ENCODE data around the gene CPNE4.

CPNE4 gene

DNA sequence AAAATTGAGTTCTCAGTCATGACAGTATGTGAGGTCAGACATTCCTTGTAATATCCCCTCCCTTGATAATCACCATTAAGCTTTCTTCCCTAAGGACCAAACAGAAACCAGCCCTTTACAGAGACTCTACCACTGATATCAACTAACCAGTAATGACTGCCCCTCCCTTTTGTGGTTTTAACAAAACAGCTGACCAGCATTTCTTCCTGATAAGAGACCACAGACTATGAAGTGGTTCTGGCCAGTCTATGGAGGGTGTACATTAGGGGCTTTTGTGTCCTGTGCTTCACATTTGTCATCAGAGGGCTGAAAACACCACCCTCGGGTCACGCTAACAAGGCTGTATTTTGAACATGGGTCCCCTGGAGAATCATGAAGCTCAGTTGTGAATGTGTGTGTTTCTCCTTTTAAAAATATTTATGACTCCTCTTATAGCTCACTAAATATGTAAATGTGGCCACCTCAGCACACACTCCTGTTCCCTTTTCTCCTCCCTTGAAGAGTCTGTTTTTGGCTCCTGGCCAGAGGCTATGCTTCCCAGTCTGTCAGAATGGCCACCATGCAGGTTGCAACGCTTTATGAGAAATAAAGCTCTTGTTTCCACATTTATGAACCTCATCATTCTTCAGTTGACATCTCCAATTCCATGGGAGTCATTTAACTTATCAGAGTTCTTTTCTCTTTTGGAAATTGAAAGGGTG lies 239.3 kb downstream of the CPNE4 start:
- peak; percentile 35 for DNase-seq

DNA sequence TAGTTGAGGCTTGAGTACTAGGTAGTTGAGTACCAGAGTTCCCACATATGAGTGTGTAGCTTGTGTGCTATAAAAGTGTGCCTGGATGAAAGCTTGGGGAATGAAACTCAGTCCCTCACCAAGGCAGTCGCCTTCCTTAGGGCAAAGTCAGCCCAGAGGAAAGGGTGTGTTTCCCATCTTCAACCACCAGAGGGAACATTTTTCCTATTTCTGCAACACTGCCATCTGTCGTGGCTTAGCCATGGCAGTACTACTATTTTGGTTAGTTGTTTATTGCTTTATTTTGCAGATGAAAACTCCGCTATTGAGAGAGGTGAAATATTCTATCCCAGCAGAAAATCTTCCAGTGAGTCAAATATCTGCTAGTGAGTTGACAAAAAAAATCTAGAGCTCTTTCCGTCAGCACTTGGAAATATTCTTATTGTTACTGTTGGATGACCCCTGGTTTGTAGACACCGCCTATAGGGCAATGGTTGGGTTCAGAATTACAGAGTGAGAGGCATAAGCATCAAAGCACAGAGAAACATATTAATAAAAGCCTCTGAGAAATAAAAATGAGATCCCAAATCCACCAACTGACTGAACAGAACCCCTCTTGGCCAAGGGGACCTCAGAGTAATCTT lies 239.9 kb downstream of the CPNE4 start:
- peak; percentile 55 for DNase-seq

DNA sequence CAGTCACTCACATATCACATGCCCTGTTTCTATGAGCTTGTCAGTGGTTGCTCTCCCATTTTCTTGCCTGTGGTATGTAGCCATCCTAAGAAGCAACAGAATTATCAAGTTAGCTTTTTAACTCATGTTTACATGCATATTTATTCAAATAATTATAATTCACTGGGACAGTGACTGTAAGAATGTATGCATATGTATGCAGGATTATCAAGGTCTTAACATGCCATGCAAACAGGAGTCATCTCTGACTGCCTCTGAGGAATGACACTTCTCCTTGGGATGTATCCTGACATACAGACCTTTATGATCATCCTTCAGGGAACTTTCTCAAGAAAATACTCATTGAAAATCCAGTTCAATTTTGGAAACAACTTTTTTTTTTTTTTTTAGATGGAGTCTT lies 240.9 kb downstream of the CPNE4 start:
- no peak for DNase-seq

DNA sequence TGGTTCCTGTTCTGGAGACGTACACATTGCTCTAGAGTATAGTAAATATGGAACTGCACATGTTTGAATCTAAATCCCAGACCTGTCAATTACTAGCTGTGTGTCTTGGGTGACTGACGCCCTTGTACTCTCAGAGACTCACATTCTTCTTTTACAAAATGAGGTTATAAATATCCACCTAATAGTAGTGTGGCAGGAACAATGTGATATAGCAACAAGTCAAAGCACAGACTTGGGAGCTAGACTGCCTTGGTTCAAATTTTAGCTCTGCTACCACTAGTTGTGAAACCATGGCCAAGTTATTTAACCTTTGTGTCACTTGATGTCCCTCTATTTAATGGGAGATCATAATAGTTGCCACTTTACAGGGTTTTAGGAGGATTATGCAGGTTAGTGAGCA lies 245.6 kb downstream of the CPNE4 start:
- DNase-seq, result no peak

DNA sequence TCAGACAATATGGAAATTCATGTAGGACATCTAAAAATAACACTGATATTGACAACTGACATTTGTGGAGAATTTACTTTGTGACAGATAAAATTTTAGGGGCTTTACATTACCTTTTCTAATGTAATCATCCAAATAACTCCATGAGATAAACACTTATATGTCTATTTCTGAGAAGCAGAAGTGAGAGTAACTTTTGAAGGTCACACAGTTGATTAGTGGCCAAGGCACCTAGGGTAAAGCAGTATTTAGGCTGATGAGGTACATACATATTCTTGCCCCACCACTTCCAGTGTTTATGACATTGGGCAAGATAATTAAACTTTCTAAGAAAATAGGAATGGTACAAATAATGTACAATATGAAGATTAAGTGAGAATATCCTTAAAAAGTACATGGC lies 248.4 kb downstream of the CPNE4 start:
- DNase-seq, result no peak

DNA sequence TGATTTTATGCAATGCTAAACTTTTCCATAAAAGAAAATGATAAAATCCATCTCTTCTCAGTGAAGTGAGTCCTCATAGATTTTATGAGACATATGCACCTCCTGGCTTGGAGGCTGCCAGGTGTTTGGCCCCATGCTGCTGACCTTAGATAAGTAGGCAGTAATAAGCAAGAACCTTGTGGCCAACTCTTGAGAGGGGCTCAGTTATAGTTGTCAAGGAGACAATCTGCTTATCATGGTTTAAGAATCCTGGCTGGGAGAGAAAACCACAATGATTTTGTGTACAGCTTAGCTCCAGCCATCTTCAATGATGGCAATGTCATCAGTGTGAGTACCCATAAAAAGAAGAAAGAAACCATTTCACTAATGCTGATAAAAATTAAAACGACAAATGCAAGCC lies 252.1 kb downstream of the CPNE4 start:
- peak; percentile 15 for DNase-seq

DNA sequence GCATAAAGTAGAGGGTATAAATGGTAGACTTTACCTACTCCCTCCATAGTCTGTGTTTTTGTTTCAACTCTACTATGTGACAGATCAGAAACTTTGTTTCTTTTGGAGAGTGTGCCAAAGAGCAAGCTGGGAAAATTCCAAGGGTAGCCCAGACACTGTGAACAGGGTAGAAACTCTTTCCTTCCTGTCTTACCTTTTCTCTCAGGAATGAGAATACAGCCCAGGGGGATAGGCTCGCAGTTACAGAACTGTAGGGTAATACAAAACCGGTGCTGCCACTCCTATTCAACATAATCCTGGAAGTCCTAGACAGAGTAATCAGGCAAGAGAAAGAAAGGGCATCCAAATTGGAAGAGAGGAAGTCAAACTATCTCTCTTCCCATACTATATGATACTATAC lies 256.3 kb downstream of the CPNE4 start:
- DNase-seq, result no peak

DNA sequence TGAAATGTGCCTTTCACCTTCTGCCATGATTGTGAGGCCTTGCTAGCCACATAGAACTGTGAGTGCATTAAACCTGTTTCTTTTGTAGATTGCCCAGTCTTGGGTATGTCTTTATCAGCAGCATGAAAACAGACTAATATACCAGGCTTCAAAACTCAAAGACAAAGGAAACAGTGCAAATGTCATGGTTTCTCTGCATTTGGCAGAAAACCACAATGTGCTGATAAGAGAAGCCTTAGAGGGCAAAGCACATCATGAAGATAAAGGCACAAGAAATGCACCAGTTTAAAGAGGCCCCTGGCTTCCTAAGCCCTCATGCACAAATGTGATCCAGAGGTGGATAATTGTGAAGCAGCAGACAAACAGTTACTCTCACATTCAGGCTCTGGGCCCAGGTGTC lies 259.2 kb downstream of the CPNE4 start:
- DNase-seq, result no peak

DNA sequence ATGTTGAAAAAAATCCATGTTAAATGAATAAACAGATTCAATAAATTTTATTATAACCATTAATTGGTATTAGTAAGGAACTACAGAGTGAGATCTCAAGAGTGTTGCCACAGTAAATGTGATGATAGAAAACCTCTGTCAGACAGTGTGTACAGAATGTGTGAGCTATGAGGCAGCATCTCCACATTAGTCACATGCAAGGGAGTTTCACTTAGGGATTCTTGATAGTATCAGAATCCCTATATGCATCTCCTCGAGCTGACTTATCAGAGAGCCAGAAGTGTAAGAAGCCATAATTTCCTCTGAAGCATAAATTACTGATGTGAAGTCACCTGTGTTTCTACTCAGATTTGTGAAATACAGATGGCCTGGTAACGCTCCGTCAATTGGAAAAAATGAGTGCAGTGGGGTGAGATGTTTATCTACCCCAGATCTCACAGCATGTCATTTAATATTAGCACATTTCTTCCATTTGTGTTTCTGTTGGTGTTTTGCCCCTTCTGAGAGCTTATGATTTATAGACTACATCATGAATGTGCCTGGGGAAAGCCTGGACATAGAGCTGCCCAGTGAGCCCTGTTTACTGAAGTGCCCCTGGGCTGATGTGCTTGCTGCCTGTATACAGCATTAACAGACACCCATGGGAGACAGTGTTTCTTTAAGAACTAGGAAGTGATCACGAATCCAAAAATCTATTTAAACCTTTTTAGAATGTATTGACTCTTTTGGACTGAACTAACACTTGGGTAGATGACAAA lies 262.4 kb downstream of the CPNE4 start:
- DNase-seq, result peak; percentile 85

DNA sequence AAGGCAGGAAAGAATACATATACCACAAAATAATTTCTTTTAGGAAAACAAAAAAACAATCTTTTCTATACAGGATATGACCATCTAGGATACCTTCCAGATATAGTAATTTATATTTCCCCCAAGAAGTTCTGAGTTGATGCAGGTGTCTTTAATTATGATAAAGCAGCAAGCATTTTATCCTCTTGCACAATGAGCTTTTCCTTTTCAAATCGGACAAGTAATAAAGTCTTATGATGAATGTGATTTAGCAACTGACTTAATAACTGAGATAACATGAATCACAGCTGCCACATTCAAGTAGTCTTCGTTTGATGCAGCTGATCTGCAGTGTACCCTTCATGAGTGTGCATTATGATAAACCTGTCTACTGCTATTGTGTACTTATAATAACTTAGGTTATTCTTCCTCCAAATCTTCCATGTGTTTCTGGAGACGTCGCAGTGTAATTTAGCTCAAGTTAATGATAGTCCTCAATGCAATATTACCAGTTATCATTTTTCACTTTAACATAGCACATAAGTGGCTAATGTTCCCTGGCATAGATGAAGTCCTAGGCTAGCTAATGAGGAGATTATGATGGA lies 271.7 kb downstream of the CPNE4 start:
- DNase-seq, result peak; percentile 84

DNA sequence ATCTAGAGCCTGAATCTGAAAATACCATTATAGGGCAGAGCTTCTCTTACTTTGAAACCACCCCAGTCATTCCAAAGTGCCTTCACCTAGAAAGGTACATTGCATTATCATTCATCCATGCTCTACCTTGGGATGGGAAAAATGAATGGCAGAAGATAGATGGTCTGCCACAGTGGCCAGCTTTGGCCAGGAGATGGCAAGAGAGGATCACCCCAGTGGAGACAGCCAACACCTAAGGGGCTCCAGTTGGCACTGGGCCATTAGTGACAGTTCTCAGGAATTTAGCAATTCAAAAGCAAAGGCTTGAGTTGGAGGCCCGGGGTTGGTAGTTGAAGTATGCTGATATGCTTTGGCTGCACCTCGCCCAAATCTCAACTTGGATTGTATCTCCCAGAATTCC lies 278.4 kb downstream of the CPNE4 start:
- DNase-seq, result no peak

DNA sequence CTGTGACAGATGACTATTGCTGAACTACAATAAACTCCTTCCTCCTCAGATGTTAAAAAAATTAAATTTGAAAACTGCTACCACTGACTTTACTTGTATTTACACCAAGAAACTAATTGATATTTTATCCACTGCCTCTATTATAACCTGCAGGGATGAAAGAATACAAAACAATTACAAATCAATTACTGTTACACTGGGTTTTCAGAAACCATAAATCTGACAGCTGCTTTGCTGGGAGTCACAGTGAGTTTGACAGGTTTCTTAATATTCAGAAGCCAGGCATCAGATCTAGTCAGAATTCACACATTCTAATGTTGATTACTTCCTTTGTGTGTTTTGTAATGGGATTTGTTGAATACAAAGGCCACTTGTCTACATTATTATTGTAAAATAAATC lies 279.4 kb downstream of the CPNE4 start:
- DNase-seq, result peak; percentile 43

DNA sequence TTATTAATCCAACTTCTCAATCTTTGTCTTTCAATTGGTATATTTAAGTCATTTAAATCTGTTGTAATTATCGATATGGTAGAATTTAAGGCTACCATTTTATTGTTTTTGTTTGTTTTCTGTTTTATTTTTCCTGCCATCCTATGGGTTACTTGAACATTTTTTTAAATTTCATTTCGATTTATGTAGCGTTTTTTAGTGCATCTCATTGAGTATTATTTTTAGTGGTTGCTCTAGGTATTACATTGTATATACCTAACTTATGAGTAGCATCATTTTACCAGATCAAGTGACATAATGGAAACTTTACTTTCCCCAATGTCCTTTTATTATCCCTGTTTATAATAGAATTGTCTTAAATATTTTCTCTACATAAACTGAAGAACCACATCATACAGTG lies 284.6 kb downstream of the CPNE4 start:
- DNase-seq, result no peak

DNA sequence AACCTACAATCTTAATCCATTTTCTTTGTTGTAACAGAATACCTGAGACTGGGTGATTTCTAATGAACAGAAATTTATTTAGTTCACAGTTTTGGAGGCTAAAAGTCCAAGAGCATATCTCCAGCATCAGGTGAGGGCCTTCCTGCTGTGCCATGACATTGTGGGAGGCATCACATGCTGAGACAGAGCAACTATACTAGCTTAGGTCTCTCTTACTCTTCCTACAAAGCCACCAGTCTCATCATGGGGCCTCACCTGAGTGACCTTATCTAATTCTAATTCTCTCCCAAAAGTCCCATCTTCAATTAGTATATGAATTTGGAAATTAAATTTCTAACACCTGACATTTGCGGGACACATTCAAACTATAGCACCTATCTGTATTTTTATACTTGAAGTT lies 285.0 kb downstream of the CPNE4 start:
- no peak for DNase-seq

DNA sequence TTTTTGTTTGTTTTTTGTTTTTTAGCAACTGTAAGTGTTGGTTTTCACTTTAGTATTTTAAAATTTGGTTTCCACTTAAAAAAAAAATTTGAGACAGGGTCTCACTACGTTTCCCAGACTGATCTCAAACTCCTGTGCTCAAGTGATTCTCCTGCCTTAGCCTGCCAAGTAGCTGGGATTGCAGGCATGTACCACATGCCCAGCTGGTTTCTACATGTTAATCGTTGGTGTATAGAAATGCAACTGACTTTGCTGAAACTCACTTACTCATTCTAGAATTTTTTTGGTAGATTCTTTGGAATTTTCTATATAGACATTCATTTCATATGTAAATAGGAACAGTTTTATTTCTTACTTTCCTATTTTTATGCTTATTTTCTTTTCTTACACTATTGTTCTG lies 287.3 kb downstream of the CPNE4 start:
- no peak for DNase-seq

DNA sequence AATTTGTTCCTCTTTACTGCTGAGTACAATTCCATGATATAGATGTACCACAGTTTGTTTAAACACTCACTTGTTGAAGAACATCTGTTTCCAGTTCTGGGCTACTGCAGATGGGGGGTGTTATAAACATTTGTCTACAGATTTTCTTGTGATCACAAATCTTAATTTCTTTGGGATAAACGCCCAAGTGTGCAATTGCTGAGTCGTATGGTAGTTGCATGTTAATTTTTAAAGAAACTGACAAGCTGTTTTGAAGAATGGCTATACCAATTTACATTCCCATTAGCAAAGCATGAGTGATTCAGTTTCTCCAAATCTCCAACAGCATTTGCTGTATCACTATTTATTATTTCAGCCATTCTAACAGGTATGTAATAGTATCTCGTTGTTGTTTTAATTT lies 290.0 kb downstream of the CPNE4 start:
- DNase-seq, result no peak

DNA sequence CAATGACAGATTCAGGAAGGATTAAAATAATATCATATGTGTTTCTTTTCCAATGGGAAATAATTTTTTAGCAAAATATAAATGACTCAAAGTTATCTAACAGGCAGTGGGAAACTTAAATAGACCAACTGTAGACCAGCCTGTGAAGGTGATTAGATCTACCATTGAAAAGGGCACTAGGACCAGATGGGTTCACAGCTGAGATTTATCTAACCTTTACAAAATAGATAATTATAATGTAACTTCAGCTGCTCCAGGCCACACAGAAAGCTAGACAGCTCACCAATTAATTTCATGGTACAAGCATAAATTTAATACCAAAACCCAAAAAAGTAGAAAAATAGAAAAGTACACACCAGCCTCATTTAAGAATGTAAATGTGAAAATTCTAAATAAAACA lies 291.7 kb downstream of the CPNE4 start:
- peak; percentile 57 for DNase-seq

DNA sequence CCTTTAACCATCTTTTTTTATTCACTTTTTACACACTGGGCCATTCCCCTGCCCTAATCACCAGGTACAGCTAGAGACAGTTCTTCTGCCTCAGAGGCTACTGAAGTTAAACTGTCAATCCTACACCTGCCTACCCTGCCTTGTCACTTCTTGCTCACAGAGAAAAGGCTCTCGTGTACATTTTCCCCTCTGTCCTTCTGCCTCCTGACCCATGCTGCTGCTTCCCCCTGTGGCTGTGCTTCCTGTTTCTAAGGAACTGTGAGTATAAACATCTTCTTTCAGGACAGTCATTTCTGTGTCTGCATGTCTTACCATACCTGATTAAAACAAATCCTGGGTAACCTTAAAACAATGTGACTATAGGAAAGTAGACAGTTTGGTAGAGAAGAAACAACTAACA lies 295.6 kb downstream of the CPNE4 start:
- peak; percentile 2 for DNase-seq

DNA sequence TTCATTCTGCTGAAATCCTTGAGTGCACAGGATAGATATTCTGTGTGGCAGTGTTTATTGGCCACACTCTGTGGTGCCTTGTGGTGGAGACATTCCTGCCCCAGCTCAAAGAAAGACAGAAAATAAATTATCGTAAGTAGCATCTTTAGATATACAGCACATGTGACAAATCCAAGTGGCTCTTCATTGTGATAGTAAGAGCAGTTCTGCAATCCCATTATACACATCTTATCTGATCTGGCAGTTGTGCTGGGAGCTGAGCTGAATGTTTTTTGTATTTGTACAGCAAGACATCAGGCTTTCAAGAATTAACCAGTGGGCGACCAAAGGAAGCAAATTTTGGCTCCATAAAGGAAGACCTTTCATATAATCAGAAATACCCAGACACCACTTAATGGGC lies 296.7 kb downstream of the CPNE4 start:
- peak; percentile 1 for DNase-seq

DNA sequence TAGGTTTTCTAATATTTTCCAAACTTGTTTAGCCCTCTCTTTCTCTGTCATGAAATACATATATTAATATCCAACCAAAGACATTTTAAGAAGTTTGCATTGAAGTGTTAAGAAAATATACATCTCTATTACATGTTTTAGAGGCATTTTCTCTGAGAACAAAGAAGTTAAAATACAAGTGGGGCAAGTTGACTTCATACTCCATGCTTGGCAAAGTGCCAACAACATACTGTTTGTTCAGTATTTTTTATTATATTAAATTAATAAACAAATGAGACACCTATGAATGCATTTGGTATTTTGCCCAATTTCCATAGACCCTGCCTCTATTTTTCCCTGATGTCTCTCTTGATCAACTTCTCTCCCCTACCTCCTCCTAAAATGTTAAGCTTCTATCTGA lies 299.3 kb downstream of the CPNE4 start:
- DNase-seq, result no peak

DNA sequence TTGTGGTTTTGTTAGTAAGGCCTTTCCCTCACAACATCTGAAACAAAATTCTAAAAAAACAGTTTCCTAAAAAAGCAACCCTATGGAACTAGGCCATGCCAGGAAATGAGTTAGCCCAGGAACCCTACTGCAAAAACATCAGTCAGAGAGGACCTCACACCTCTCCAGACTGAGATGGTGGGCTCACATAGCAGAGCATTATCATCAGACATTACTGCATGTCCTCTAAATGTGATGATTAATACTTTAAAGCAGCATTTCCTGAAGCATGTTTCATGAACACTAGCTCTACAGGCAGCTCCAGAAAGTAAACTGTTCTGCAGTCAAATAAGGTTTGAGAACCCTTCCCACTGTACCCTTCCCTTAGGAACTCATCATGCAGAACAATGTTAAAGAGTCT lies 299.7 kb downstream of the CPNE4 start:
- DNase-seq, result no peak

DNA sequence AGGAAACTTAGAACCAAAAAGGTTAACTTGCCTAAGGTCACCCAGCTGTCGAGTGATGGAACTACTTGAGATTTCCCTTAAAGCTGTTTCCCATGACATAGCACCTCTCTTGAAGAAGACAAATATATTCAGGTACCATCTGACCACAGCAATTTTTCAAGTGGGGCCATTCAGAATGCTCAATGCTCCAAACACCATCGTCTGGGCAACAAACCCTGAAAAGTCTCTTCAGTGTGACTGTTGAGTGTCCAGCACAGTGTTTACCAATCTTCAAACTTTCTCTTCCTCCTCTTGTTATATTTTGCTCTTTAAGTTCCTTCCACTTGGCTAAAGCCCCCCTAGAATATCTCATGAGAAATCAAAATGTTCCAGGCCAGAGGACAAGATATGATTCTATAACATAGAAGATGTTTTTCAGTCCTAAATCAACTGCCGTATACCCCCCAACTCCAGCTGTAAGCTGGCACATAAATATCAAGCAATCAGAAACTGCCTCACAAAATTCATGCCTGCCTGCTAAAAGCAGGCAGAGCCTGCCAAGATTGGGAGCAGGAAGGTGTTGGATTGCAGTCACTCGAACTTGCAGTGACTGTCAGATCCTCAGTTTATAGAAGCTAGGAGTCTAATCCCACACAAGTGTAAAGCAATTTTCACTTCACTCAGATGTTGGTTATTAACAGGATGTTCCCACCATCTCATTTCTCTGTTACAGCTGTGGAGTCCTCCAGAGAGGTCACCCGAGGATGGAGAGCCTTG lies 301.6 kb downstream of the CPNE4 start:
- no peak for DNase-seq

DNA sequence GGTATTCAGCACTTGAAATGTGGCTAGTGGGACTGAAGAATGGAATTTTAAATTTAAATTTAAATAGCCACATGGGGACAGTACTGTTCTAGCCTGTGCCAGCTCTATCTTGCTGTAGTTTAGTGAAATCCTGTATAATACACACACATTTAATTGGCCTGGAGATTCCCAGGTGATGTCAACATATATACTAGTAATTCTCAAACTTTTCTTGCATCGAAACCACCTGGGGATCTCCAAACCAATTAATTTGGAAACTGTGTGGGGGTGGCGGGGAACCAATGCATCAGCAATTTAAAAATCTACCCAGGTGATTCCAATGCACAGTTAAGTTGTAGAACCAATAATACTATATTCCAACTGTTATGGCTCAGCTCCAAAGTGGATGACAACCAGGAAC lies 303.1 kb downstream of the CPNE4 start:
- DNase-seq, result no peak

Measured in NCI-H69 (cell line).